ENCODE data around the gene IFI27L2.
"Not testable (repeated sequence)": the region's sequence is repeated elsewhere in the genome, so short reads cannot be mapped to it uniquely, and the experiment has no call there.

Gene IFI27L2

GRCh38 chr14:94164685-94165431, 35.5 kb upstream of the IFI27L2 start:
- DNase-seq (ENCODE audit: low read depth) = no peak
- TF ChIP-seq, protein P1, sequence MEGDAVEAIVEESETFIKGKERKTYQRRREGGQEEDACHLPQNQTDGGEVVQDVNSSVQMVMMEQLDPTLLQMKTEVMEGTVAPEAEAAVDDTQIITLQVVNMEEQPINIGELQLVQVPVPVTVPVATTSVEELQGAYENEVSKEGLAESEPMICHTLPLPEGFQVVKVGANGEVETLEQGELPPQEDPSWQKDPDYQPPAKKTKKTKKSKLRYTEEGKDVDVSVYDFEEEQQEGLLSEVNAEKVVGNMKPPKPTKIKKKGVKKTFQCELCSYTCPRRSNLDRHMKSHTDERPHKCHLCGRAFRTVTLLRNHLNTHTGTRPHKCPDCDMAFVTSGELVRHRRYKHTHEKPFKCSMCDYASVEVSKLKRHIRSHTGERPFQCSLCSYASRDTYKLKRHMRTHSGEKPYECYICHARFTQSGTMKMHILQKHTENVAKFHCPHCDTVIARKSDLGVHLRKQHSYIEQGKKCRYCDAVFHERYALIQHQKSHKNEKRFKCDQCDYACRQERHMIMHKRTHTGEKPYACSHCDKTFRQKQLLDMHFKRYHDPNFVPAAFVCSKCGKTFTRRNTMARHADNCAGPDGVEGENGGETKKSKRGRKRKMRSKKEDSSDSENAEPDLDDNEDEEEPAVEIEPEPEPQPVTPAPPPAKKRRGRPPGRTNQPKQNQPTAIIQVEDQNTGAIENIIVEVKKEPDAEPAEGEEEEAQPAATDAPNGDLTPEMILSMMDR (conservative IDR thresholded peaks at IDR 0.05; ENCODE audit: low read length) = no peak
- no peak overlapping the region for H3K4me3 ChIP-seq (ENCODE audit: low read length)

GRCh38 chr14:94163796-94164195, 34.4 kb upstream of the IFI27L2 start:
- H3K4me3 ChIP-seq (ENCODE audit: low read length) = no peak overlapping the region
- TF ChIP-seq, protein P1 (conservative IDR thresholded peaks at IDR 0.05; ENCODE audit: low read length) = no peak
- DNase-seq (ENCODE audit: low read depth) = peak; percentile 16

- no peak overlapping the region for H3K4me3 ChIP-seq (ENCODE audit: low read length)
- TF ChIP-seq, protein P1 (conservative IDR thresholded peaks at IDR 0.05; ENCODE audit: low read length) = no peak
- DNase-seq (ENCODE audit: low read depth) = no peak
Observed at GRCh38 chr14:94162466-94162865, 33.1 kb upstream of the IFI27L2 start.

- DNase-seq (ENCODE audit: low read depth) = no peak
- H3K4me3 ChIP-seq (ENCODE audit: low read length) = no peak overlapping the region
- TF ChIP-seq, protein P1 (conservative IDR thresholded peaks at IDR 0.05; ENCODE audit: low read length) = no peak
Observed at GRCh38 chr14:94161981-94162380, 32.6 kb upstream of the IFI27L2 start.

- no peak overlapping the region for H3K4me3 ChIP-seq (ENCODE audit: low read length)
- TF ChIP-seq, protein P1 (conservative IDR thresholded peaks at IDR 0.05; ENCODE audit: low read length) = no peak
- no peak for DNase-seq (ENCODE audit: low read depth)
Observed at GRCh38 chr14:94161058-94161457, 31.7 kb upstream of the IFI27L2 start.

- TF ChIP-seq, protein P1 (conservative IDR thresholded peaks at IDR 0.05; ENCODE audit: low read length) = no peak
- no peak for DNase-seq (ENCODE audit: low read depth)
Observed at GRCh38 chr14:94158239-94158883, 29.0 kb upstream of the IFI27L2 start.

GRCh38 chr14:94157197-94157596, 27.8 kb upstream of the IFI27L2 start:
- TF ChIP-seq, protein P1 (conservative IDR thresholded peaks at IDR 0.05; ENCODE audit: low read length) = no peak
- no peak for DNase-seq (ENCODE audit: low read depth)
- no peak overlapping the region for H3K4me3 ChIP-seq (ENCODE audit: low read length)

More at GRCh38 chr14:94158239-94158883, 29.0 kb upstream of the IFI27L2 start:
- H3K4me3 ChIP-seq (ENCODE audit: low read length) = no peak overlapping the region

DNA sequence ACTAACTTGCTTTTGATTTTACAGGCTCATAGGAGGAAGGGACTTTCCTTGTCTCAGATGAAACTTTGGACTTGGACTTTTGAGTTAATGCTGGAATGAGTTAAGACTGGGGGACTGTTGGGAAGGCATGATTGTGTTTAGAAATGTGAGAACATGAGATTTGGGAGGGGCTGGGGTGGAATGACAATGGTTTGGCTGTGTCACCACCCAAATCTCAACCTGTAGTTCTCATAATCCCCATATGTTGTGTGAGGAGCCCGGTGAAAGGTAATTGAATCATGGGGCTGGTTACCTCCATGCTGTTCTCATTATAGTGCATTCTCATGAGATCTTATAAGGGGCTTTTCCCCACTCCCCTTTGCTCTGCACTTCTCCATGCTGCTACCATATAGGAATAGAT, 26.7 kb upstream of the IFI27L2 start:
- H3K4me3 ChIP-seq (ENCODE audit: low read length) = not testable (repeated sequence)

More for the DNA sequence above, 26.7 kb upstream of the IFI27L2 start:
- not testable (repeated sequence) for DNase-seq (ENCODE audit: low read depth)

Measured in AG10803 (cell line).